Ramos (cell line): ENCODE measurements around the gene BBS2.
"Not testable (repeated sequence)": the region's sequence is repeated elsewhere in the genome, so short reads cannot be mapped to it uniquely, and the experiment has no call there.

Source experiments
- in situ Hi-C: fragments of 300-500 bp; cut with MboI; formaldehyde crosslinking; loops from one replicate; pipeline ENCODE4 v1.14.3; 2022; ENCODE audit warnings: low sequenced_read_pairs; ENCODE audit not compliant: unreplicated experiment

The BBS2 gene

GRCh38 chr16:56530872-56531271 is 11.0 kb upstream of the BBS2 start:
- in situ Hi-C loops = no loop called here

GRCh38 chr16:56525236-56525635 is 5.4 kb upstream of the BBS2 start:
- in situ Hi-C loops = no loop called here

DNA sequence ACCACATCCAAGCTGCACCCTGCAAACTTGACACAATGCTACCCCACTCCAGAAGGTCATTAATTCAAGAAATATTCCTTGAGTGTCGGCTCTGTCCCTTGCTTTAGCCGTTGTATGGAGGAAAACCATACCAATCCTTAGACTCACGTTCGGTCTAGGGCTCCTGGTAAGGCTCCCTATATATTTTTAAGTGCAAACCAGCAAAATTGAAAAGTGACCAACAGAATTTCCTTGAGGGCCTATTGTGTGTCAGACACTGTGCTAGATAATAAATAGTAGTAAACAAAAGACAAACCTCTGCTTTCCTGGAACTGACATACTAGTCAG is 390 bp upstream of the BBS2 start:
- in situ Hi-C loops = no loop called here

DNA sequence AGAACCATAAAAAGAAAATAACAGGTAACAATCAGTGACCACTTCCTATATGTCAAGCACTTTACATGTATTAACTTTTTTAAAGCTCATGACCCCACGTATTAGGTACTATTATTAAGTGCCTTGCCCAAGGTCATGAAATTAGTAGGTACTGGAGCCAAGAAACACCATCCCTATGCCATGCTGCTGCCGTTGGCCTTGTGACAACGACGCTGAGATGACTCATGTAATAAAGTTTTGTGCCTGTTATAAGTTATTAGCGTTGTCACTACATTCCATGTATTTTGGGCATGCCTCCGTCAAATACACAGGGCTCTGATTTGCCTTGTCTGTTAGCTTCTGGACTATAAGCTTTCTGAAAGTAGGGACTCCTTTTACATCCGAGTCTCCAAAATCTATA is 1.4 kb downstream of the BBS2 start:
- in situ Hi-C loops = no loop called here

- in situ Hi-C loops = no loop called here
These were observed 2.6 kb downstream of the BBS2 start for GRCh38 chr16:56517206-56517605.

- in situ Hi-C loops = no loop called here
These were observed 4.2 kb downstream of the BBS2 start for GRCh38 chr16:56515665-56516064.

GRCh38 chr16:56514845-56515244 is 5.0 kb downstream of the BBS2 start:
- in situ Hi-C loops = no loop called here

- in situ Hi-C loops = no loop called here
These were observed 5.9 kb downstream of the BBS2 start for GRCh38 chr16:56513972-56514371.

- in situ Hi-C loops = no loop called here
These were observed 6.7 kb downstream of the BBS2 start for GRCh38 chr16:56513091-56513490.

GRCh38 chr16:56512025-56512424 is 7.8 kb downstream of the BBS2 start:
- in situ Hi-C loops = no loop called here

- in situ Hi-C loops = no loop called here
These were observed 9.3 kb downstream of the BBS2 start for GRCh38 chr16:56510544-56510943.

DNA sequence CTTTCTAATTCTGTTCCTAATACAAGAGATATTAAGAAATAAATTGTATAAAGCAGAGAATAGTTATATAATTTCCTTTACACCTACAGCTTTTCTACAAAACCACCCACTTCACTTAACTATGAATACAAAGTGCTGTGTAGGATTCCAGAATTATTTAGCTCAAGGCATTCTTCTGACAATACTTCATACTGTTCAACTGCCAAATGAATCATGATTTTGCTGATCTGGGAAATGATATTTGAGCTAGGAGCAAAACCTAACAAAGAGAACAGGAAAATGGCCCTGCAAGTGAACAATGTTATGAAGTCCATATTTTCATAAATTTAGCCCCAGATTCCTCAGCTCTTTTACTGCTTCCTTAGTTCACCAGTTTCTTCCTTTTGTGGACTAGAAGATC is 12.9 kb downstream of the BBS2 start:
- in situ Hi-C loops = no loop called here

GRCh38 chr16:56505181-56505580 is 14.6 kb downstream of the BBS2 start:
- in situ Hi-C loops = no loop called here

DNA sequence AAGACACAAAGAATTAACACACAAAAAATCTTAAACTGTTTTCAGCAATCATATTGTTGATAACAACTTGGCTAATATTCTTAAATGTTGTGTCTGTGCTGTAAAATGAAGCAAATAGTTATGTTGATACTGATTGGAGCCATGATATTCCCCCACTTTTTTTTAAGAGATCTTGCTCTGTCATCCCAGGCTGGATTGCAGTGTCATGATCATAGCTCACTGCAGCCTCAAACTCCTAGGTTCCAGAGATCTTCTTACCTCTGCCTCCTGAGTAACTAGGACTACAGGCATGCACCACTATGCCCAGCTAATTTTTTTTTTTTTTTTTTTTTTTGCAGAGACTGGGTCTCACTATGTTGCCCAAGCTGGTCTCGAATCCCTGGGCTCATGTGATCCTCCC is 26.0 kb downstream of the BBS2 start:
- in situ Hi-C loops = no loop called here

GRCh38 chr16:56493126-56493525 is 26.7 kb downstream of the BBS2 start:
- in situ Hi-C loops = no loop called here

DNA sequence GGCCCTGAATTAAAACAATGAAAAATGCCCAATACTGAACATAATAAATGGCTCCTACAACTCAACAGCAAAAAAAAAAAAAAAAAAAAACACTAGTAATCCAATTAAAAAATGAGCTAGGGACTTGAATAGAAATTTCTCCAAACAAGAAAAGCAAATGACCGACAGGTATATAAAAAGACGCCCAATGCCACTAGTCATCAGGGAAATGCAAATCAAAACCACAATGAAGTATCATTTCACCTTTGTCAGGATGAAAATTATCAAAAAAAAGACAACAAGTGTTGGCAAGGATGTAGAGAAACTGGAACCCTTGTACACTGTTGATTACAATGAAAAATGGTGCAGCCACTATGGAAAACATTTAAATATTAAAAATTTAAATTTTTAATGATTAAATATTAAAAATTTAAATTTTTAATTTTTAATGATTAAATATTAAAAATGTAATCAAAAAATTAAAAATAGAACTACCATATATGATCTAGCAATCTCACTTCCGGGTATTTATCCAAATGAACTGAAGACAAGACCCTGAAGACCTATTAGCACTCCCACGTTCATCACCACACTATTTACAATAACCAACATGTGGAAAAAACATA is 28.1 kb downstream of the BBS2 start:
- in situ Hi-C loops = no loop called here

DNA sequence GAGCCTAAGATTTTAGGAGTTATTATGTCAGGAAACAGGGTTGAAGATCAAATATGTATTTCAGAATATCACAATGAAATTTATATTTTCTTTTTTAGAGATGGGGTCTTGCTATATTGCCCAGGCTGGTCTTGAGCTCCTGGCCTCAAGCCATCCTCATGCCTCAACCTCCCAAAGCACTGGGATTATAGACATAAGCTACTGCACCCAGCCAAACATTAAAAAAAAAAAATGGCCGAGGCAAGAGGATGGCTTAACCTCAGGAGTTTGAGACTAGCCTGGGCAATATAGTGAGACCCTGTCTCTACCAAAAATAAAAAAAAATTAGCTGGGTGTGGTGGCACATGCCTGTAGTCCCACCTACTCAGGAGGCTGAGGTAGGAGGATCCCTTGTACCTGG is 31.0 kb downstream of the BBS2 start:
- in situ Hi-C loops = not testable (repeated sequence)

- in situ Hi-C loops = no loop called here
These were observed 31.8 kb downstream of the BBS2 start for GRCh38 chr16:56488035-56488434.

DNA sequence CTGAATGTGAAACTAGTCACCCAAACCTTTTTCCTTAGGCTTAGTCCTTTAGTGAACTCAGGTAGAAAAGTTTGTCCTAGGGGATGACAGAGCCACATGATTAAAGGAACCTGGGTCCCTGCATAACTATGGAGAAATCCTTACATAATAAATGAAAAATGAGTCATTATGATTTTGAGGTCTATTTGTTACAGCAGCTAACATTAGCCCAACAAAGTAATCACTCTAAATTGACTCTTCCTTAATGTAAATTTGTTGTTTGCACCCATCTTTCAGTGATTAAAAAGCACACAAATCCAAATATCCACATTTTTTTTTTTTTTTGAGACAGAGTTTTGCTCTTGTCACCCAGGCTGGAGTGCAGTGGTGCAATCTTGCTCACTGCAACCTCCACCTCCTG is 36.4 kb downstream of the BBS2 start:
- in situ Hi-C loops = no loop called here

DNA sequence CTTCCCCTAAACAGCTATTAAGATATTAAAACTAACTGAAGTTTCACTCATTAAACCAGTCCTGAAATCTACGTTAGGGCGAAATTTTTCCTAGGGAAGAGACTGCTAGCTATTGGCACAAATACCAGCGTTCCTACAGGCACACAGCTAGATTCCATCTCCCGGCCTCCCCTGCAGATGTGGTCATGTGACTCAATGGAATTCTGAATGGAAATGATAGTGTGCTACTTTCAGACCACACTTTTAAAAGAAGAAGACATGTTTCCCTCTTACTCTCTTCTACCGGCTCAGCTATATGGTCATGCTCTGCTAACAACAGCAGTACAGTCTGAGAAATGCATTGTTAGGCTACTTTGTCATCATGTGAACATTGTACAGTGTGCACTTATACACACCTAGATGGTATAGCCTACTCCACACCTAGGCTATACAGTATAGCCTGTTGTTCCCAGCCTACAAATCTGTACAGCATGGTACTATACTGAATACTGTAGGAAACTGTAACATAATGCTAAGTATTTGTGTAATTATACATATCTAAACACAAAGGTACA is 37.1 kb downstream of the BBS2 start:
- in situ Hi-C loops = no loop called here

DNA sequence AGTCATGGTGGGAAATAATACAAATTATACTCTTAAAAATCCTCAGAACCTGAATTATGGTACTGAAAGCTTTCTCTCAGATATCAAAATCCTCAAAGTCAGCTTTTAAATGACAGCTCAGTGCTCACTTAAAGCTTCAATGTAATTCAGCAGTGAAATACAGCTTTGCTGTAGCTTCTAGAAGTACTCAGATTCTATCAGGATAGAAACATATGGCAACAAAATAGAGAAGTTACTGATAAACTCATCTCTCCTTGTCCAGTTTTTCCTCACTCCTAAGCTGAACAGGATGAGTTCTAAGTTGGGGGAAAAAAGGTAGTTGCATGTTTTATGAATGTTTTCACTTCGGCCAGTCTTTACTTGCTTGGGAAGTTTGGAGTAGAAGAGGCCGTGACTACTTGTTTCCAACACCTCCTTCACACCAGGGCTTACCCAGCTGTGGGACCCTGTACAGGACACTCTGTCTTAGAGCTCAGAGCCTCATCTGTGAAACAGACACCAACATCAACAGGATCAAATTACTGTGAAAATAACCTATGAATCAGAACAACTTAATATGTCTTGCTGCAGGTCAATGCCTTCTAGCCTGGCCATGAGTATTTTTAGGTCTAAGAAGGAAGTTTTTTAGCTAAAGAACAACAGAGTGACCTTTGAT is 38.2 kb downstream of the BBS2 start:
- in situ Hi-C loops = no loop called here

- in situ Hi-C loops = no loop called here
These were observed 38.9 kb downstream of the BBS2 start for GRCh38 chr16:56480776-56481467.
